HG02970 (cell line): Measurements from ENCODE around the gene CYP27C1.
"Not testable (repeated sequence)": the region's sequence is repeated elsewhere in the genome, so short reads cannot be mapped to it uniquely, and the experiment has no call there.

Experiments used
- ATAC-seq: cut with Tn5 transposase; IDR thresholded peaks from one replicate; pipeline ENCODE4 v1.9.1; 2021; ENCODE audit warnings: mild to moderate bottlenecking, moderate library complexity, moderate number of reproducible peaks; ENCODE audit not compliant: unreplicated experiment, low FRiP score

The CYP27C1 gene, protein sequence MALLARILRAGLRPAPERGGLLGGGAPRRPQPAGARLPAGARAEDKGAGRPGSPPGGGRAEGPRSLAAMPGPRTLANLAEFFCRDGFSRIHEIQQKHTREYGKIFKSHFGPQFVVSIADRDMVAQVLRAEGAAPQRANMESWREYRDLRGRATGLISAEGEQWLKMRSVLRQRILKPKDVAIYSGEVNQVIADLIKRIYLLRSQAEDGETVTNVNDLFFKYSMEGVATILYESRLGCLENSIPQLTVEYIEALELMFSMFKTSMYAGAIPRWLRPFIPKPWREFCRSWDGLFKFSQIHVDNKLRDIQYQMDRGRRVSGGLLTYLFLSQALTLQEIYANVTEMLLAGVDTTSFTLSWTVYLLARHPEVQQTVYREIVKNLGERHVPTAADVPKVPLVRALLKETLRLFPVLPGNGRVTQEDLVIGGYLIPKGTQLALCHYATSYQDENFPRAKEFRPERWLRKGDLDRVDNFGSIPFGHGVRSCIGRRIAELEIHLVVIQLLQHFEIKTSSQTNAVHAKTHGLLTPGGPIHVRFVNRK

DNA sequence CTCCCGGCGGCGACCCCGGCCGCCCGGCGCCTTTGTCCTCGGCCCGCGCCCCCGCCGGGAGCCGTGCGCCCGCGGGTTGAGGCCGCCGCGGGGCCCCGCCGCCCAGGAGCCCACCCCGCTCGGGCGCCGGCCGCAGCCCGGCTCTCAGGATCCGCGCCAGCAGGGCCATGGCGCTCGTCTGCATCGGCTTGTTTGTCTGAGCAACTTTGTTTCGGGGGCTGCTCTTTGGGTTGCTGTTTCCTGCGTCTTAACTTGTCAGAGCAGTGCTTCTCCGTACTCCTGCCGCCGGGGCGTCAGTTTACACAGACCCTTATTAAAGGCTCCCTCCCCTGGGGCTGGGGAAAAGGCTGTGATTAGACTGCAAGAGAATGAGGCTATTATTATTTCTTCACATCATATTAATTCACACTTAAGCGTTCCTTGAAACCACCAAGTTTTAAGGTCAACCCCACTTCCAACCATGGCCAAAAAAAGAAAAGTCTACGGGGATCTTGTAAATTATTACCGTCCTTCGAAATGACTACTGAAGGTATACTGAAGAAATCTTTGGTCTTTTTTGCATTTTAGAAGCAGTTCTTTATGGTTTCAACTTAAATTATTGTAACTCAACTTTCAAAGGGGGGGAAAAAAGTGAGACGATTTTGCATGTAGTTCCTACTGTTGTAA, at the start of gene CYP27C1:
CYP27C1 (minus strand) TSS at position 198 of the 666 bp plus-strand sequence; CDS start at position 169, 29 bp downstream.
- no peak for ATAC-seq

DNA sequence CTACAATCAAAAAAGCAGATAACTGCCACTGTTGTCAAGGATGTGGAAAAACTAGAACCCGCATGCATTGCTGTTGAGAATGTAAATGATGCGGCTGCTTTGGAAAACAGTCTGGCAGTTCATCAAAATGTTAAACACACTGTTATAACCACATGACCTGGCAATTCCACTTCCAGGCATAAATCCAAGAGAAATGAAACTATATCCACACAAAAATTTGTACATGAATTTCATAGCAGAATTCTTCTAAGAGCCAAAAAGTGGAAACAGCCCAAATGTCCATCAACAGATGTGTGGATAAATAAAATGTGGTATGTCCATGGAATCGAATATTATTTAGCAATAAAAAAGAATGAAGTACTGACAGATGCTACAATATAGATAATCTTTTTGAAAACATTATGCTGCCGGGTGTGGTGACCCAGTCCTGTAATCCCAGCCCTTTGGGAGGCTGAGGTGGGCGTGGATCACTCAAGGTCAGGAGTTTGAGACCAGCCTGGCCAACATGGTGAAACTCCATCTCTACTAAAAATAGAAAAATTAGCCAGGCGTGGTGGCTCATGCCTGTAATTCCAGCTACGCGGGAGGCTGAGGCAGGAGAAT, 41.8 kb upstream of the CYP27C1 start:
- no peak for ATAC-seq

DNA sequence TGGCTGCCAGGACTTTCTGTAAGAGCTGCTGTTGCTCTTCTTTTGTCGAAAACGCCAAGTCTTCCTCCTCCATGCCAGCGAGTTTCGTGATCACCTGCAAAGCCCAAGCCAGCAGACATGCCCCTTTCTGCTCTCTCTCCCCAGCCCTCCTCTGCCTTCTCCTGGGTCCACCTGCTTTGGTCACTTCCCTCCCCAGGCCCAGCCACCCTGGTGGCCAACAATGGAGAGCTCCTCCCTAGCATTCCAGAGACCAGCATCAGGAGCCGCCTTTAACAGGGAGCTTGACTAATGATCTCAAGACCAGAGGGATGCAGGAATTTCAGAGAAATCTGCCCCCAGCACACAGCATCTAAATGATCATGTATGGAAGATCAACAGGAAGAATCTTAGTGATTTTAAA, 39.3 kb upstream of the CYP27C1 start:
- no peak for ATAC-seq

DNA sequence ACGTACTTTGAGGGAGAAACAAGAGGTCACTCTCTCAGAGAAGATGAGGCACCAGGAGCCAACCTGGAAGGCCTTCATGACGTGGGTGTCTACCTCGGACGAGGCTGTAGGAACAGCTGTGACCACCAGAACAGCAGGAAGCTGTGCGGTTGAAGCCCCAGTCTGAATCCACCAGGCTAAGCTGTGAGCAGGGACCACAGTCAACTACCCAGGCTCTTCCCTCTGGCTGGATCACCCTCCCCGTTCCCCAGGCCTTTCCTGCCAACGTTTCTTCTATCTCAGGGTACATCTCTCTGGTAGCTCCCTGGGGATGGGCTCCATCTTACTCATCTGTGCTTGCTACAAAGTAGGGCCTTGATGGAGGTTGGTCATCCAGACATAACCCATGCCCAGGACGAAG, 36.8 kb upstream of the CYP27C1 start:
- no peak for ATAC-seq

DNA sequence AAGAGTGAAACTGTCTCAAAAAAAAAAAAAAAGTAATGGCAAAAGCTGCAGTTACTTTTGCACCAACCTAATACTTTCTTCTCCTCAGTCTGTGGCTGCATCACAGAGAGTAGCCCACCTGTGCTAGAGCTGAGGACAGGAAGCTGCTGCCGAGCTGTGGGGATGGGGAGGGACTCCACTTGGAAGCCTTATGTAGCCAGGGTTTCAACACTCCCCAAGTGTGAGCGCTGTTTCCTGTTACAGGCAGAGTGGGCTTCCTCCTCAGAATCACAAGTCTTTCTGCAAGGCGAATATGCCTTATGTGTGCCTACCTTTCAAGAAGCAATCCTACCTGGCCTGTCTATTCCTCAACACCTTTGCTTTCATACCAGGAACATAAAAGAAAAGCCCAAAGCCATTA, 36.3 kb upstream of the CYP27C1 start:
- no peak for ATAC-seq

DNA sequence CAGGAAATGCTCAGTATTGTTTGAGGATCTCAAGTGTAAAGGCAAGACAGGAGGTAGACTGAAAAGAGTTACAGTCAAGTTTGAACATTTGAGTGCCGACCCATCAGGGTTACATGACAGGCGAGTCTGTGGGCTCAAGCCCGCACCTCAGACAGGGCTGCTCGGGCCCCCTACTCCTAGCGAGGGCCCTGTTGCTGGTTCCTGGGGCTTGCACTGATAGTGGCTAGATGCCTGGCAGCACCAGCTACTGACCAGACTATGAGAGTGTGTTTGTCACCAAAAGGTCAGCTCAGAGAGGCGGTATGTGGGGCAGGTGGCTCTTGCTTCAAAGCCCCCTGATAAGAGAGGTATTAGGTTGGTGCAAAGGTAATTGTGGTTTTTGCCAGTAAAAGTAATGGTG, 35.6 kb upstream of the CYP27C1 start:
- ATAC-seq: no peak

DNA sequence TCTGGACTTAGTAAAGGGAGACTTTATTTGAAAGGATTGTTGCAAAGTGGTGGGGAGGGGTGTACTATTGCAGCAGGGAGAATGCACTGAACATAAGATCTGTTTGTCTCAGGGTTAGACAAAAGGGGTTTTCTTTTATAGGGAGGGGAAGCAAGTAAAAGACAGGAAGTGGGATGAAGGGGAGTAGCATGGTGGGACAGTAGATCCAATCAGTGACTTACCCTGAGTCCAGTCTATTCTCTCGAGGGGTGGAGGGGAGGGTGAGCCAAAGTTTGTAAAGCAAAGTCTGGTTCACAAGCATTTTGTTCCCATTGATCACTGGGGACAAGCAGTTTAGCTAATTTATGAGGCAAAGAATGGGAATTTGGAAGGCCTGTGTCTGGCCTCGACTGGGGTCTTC, 35.0 kb upstream of the CYP27C1 start:
- ATAC-seq: no peak

DNA sequence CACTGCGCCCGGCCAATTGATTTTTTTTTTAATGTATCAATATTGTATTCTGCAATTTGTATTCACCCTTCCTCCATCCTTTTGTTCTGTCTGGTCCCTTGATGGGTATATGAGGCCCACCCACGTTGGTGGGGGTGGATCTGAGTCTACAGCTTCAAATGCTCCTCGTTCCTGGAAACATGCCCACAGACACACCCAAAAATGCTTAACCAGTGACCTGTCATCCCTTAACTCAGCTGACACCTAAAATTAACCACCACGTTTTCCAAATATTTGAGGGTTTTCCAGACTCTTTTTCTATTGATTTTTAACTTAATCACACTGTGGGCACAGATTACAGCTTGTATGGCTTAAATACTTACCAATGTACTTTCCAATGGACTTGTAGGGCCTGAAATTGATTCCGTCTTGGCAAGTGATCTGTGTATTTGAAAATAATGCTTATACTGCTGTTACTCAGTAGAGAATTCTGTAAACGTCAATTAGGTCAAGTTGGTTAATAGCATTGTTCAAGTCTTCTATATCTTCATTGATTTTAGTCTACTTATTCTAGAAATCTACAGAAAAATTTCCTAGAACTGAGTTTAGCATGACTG, 34.4 kb upstream of the CYP27C1 start:
- ATAC-seq: no peak

DNA sequence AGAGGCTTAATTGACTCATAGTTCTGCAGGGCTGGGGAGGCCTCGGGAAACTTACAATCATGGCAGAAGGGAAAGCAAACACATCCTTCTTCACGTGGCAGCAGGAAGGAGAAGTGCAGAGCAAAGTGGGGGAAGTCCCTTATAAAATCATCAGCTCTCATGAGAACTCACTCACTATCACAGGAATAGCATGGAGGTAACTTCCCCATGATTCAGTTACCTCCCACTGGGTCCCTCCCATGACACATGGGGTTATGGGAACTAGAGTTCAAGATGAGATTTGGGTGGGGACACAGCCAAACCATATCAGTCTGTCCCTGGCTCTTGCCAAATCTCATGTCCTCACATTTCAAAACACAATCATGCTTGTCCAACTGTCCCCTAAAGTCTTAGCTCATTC, 21.1 kb upstream of the CYP27C1 start:
- not testable (repeated sequence) for ATAC-seq

DNA sequence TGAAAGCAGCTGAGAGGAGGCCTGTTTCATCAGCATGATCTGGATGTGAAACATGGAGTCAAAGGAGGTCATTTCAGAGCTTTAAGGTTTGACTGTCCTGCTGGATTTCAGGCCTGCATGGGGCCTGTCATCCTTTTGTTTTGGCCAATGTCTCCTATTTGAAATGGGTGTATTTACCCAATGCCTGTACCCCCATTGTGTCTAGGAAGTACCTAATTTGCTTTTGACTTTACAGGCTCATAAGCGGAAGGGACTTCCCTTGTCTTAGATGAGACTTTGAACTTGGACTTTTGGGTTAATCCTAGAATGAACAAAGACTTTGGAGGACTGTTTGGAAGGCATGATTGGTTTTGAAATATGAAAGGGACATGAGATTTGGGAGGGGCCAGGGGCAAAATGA, 19.3 kb upstream of the CYP27C1 start:
- ATAC-seq: no peak

DNA sequence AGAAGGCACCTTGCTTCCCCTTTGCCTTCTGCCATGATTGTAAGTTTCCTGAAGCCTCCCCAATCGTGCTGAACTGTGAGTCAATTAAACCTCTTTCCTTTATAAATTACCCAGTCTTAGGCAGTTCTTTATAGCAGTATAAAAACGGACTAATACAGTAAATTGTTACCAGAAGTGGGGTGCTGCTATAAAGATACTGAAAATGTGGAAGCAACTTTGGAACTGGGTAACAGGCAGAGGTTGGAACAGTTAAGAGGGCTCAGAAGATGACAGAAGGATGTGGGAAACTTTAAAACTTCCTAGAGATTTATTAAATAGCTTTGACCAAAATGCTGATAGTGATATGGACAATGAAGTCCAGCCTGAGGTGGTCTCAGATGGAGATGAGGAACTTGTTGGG, 17.7 kb upstream of the CYP27C1 start:
- ATAC-seq: not testable (repeated sequence)

DNA sequence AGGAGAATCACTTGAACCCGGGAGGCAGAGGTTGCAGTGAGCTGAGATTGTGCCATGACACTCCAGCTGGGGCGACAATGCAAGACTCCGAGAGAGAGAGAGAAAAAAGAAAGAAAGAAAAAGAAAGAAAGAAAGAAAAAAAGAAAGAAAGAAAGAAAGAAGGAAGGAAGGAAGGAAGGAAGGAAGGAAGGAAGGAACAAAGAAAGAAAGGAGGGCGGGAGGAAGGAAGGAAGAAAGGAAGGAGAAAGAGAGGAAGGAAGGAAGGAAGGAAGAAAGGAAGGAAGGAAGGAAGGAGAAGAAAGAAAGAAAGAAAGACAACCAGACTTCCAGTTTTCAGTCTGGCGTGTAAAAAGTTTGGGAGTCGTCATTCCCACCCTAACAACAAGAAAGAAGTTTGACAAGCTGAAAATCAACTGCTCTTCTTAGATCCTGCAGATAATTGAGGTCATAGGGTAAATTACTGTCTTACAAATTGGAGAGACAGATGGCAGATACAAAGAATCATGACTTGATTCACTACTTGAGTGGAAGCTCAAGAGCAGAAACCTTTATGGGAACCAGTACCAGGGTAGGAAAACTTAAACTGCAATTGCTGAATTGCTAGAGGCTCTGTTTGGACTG, 15.1 kb upstream of the CYP27C1 start:
- ATAC-seq: no peak

DNA sequence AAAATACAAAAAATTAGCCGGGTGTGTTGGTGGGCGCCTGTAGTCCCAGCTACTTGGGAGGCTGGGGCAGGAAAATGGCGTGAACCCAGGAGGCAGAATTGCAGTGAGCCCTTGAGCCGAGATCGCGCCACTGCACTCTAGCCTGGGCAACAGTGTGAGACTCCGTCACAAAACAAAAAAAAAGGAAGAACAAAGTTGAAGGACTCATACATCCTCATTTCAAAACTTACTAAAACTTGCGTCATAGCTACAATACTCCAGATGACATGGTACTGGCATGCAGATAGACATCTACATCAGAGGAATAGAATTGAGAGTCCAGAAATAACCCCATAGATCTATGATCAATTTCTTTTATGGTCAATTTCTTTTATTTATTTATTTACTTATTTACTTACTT, 13.6 kb upstream of the CYP27C1 start:
- ATAC-seq: no peak

DNA sequence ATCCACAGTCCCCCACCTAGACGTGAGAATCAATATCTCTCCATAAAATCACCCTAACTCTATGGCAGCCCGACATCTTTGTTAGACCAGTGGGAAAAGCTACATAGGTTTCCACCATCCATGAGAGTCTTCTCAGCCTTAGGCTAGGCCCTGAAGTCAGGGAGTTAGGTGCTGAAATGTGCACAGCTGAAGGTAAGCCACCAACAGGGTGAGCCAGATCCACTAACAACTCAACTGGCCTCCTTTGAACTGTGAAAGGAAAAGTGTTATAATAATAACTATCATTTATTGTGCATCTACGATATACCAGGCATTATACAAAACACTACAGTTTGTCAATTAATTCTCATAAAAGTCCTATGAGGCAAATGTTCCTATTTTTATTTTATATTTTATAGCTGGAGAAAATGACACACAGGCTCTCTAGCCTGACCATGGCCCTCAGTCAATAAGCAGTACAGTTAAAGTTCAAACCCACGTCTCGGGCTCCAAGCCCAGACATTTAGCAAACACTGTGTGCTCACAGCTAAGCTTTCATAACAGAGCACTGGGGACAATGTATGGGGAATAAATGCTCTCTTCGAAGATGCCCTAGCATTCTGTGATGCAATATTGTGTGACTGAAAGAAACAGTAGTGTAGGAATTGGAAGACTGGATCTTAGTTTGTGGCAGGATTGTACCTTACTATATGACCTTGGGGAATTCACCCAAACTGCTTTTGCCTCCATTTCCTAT, 11.2 kb upstream of the CYP27C1 start:
- ATAC-seq: no peak

DNA sequence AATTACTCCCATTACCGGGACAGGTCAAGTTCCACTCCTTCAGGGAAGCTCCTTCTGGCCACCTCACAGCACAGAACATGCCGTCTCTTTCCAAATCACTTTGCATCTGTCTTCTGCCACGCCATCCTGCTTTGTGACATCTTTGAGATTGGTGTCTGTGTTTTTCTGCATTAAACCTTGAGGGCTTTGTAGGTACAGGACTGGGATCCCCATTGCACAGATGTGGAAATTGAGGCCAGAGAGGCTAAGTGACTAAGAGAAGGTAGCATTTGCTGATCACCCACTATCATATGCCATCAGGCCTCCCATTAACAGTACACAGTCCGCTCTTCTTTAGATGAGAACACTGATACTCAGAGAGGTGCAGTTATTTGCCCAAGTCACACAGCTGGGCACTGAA, 9.5 kb upstream of the CYP27C1 start:
- no peak for ATAC-seq

DNA sequence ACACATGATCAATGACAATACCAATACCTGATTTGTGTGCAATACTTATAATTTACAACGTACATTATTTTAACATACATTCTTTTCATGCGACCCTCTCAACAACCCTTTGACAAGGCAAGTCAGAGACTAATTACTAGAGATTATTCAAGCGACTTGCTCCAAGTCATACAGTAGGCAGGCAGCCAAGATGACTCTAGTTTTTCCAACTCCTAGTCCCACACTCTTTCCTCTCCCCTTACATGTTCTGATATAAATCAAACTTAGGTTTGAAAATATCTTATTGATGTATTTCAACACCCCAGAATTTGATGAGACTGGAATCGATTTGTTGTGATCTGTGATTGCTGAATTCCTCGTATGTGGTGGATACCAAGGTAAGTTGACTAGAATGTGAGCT, 8.0 kb upstream of the CYP27C1 start:
- ATAC-seq: no peak

DNA sequence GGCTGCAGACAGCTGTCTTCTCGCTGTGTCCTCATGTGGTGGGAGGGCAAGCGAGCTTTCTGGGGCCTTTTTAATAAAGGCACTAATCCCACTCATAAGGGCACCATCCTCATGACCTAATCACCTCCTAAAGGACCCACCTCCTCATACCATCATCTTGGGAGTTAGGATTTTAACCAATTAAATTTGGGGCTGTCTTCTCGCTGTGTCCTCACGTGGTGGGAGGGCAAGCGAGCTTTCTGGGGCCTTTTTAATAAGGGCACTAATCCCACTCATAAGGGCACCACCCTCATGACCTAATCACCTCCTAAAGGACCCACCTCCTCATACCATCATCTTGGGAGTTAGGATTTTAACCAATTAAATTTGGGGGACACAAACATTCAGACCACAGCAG, 7.2 kb upstream of the CYP27C1 start:
- ATAC-seq: not testable (repeated sequence)

DNA sequence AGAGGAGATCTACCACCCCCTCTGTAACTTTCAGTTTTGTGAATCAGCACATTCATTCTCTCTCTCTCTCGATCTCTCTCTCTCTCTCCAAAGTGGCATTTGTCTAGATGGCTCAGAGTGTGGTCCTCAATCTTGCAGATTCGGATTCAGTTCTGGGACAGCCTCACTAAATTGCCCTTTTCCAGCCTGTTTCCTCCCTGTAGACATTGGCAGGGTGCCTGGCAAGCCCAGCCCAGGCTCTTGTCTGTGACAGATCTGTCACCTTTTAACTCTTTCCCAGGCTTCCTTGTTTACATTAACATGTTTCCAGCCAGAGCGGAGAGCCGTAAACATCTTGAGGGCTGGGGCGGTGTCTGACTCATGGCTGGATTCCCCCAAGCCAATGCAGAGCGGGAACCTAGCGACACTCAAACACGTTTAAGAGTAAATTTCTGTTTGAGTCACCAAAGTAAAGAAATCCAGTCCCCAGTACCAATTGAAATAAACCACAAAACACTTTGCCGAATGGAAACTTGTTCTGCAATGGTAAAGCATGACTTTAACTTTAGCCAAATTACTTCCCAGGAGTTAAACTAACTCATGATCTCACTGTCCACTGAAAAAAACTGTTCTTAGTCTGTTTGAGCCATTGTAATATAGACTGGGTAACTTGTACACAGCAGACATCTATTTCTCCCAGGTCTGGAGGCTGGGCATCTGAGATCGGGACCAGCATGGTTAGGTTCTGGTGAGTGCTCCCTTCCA, 6.6 kb upstream of the CYP27C1 start:
- no peak for ATAC-seq

DNA sequence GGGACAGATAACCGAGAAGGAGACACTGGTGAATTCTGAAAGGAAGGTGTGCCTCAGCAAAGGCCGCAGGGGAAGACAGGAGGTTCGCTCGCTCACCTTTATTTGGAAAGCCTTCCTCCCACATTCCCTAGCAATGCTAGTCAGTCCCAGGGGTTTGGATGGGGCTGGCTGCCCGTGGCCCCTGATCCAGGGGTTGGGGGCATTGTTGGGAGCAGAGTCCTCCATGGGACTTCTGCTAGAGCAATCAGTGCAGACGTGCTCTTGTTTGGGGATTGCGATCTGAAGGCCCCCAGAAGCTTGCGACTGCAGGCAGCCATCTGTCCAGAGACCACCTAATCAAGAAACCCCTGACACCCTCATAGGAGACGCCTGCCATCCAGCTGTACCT, 6.0 kb upstream of the CYP27C1 start:
- ATAC-seq: no peak
